Brain microvascular endothelial cell (primary cell): ENCODE measurements around the gene TREM2.

Experiments used
- DNase-seq: peaks from one replicate; pipeline ENCODE4 v3.0.0-alpha.2; 2020
- H3K27ac ChIP-seq: fragments of 250-450 bp; sonication (Bioruptor Pico); 2 replicates; pipeline ENCODE4 v1.5.1; 2020; ENCODE audit warnings: mild to moderate bottlenecking, moderate library complexity
- H3K27me3 ChIP-seq: fragments of 250-450 bp; sonication (Bioruptor Pico); replicated peaks from 2 replicates; pipeline ENCODE4 v1.5.1; 2020; ENCODE audit warnings: mild to moderate bottlenecking
- H3K36me3 ChIP-seq: fragments of 250-450 bp; sonication (Bioruptor Pico); replicated peaks from 2 replicates; pipeline ENCODE4 v1.5.1; 2020; ENCODE audit warnings: mild to moderate bottlenecking
- H3K4me3 ChIP-seq: 2 replicates; pipeline ENCODE4 v1.5.1; 2011; ENCODE audit warnings: low read depth, mild to moderate bottlenecking, control low read depth, low read length, moderate library complexity
- in situ Hi-C: cut with HindIII; loops from 2 replicates; pipeline ENCODE4 v1.10.0; 2017; ENCODE audit warnings: low sequenced_read_pairs, low pct_ligation_motif_present
- TF ChIP-seq, protein P1 (sequence below): IDR thresholded peaks from 2 replicates; pipeline ENCODE4 v1.5.1; 2011; ENCODE audit warnings: low read depth, mild to moderate bottlenecking, moderate library complexity, low read length, control low read depth, inconsistent platforms; ENCODE audit errors: missing control alignments

The TREM2 gene

DNA sequence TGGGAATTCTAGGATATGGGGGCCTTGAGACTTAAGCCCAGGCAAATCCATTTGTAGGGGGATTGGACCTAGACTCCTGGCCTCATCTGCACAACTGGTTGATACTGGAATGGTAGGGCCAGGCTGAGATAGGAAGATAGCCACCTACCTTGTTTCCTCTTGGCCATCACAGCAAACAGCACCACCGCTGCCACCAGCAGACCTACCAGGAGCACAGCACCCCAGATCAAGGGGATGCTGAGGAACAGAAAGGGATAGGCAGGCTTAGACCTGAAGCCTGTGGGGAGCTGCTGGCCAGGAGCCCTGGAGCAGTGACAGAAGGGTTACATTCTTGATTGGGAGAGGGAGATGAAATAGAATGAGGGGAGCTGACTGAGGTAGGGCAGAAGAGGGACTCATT is 12.2 kb downstream of the TREM2 start:
- Histone ChIP-seq H3K4me3 (no peak overlapping the region), H3K27ac (no peak overlapping the region), H3K36me3 (no peaks in the 10 kb centered on the region), H3K27me3 (no peaks in the 10 kb centered on the region)
- in situ Hi-C loops: no loop called here
- TF ChIP-seq, protein P1, sequence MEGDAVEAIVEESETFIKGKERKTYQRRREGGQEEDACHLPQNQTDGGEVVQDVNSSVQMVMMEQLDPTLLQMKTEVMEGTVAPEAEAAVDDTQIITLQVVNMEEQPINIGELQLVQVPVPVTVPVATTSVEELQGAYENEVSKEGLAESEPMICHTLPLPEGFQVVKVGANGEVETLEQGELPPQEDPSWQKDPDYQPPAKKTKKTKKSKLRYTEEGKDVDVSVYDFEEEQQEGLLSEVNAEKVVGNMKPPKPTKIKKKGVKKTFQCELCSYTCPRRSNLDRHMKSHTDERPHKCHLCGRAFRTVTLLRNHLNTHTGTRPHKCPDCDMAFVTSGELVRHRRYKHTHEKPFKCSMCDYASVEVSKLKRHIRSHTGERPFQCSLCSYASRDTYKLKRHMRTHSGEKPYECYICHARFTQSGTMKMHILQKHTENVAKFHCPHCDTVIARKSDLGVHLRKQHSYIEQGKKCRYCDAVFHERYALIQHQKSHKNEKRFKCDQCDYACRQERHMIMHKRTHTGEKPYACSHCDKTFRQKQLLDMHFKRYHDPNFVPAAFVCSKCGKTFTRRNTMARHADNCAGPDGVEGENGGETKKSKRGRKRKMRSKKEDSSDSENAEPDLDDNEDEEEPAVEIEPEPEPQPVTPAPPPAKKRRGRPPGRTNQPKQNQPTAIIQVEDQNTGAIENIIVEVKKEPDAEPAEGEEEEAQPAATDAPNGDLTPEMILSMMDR: peak; percentile 4
- no peak for DNase-seq

DNA sequence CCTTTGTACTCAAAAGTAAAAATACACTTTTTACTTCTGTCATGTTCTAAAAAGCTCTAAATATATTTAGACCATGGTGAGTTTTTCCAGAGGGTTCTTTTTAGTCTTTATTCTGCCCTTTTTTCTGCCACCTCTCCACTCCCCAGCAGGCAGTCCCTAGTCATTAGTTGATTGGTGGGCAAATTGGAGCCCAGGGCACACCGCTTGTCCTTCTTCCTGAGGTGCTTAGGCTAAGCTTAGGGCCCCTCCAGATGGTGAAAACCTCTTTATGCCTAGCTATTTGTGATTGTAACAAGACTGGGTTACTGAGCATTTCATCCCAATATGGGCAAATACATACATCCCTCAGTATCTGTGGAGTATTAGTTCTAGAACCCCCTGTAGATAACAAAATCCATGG is 15.0 kb downstream of the TREM2 start:
- no peak for DNase-seq
- TF ChIP-seq, protein P1: no peak
- H3K36me3 ChIP-seq: no peaks in the 10 kb centered on the region
- no peaks in the 10 kb centered on the region for H3K27me3 ChIP-seq
- no peak overlapping the region for H3K4me3 ChIP-seq
- H3K27ac ChIP-seq: no peak overlapping the region
- in situ Hi-C loops: no loop called here

DNA sequence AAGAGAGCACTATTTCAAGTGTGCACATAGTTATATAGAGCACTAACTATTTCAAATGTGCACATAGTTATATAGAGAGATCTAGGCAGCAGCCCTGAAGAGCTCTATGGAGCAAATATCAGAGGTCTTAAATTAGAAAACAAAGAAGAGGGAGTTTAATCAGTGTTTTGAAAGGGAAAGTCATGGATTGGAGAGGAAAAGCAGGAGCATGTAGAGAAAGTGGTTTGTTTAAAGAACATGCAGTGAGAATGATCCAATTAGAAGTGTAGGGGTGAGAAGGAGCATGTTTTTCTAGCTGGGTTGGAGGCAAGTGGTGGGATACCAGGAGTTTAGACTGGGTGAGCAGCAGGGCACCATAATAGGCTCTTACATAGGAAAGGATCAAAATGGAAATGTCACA is 26.0 kb downstream of the TREM2 start:
- Histone ChIP-seq H3K4me3 (no peak overlapping the region), H3K36me3 (no peaks in the 10 kb centered on the region), H3K27me3 (no peaks in the 10 kb centered on the region), H3K27ac (no peak overlapping the region)
- in situ Hi-C loops: no loop called here
- DNase-seq: no peak
- TF ChIP-seq, protein P1: no peak

DNA sequence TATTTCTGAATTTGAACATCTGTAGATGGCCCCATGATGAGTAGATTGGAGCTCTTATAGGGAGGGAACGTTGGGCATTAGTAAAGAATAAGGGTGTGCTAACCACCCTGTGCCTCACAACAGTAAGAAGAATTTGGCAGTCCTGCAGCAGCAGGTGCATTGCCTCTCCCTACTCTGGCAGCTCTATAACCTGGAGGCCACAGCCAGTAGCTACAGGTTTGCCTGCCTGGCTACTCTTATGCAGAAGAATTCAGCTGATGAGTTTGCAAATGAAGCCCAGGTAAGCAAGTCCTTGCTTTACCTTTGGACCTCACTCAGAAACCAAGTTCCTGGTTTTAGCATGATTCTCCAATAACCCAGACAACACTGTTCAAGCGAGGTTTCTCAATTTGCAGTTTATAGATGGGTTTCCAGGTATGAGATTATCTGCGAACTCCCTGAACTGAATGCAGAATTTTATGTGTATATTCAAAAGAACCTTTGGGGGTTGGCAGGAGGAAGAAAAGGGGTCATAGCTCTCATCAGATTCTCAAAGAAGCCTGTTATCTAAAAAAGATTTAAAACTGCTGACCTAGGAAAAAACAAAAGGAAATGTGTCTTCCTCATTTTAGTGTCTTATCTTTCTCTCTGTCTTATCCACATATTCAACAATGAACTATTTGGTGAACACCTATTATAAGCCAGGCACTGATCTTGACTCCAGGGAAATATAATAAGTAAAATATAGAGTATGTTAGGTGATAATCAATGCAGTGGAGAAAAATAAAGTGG is 27.7 kb downstream of the TREM2 start:
- Histone ChIP-seq H3K27me3 (no peaks in the 10 kb centered on the region), H3K4me3 (no peak overlapping the region), H3K27ac (no peak overlapping the region), H3K36me3 (no peaks in the 10 kb centered on the region)
- TF ChIP-seq, protein P1: no peak
- DNase-seq: no peak
- in situ Hi-C loops: no loop called here

DNA sequence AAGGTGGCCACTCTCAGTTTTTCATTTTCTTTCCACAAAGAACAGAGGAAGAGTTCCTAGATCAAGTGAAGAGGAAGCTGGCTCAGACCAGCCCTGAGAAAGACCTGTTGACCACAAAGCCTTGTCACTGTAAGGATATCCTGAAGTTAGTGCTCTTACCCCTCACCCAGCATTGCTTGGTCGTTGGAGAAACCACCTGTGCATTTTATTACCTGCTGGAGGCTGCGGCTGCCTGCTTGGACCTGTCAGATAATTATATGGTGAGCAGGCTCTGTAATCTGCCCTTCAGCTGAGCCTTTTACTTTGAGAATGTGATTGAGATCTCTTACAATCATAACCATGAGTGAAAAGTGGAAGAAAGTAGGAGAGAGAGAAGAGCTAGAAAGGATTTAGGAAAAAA is 30.7 kb downstream of the TREM2 start:
- no peak overlapping the region for H3K4me3 ChIP-seq
- no peak for DNase-seq
- H3K36me3 ChIP-seq: no peaks in the 10 kb centered on the region
- TF ChIP-seq, protein P1: no peak
- no peak overlapping the region for H3K27ac ChIP-seq
- in situ Hi-C loops: no loop called here
- H3K27me3 ChIP-seq: no peaks in the 10 kb centered on the region

DNA sequence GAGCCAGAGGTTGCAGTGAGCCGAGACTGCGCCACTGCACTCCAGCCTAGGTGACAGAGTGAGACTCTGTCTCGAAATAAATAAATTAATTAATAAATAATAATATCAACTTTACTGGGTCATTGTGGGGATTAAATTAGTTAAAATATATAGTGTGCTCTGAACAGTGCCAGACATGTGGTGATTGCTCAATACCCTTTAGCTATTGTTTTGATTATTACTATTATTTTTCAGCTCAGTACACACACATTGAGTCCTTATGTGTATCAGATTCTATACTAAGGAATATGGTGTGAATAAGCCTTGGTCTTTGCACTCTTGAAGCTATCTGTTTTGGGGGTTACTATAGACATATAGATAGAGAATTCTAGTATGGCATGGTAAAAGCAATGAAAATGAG is 37.6 kb downstream of the TREM2 start:
- DNase-seq: no peak
- H3K27me3 ChIP-seq: no peaks in the 10 kb centered on the region
- H3K36me3 ChIP-seq: no peaks in the 10 kb centered on the region
- TF ChIP-seq, protein P1: no peak
- H3K4me3 ChIP-seq: no peak overlapping the region
- in situ Hi-C loops: no loop called here
- no peak overlapping the region for H3K27ac ChIP-seq
